ENCODE measurements around the gene LRRC3. TPM values are rescaled to one million over a fixed set of nuclear protein-coding genes. Genes with fewer than 3 reads are reported as not detected.
"Not testable (repeated sequence)": the region's sequence is repeated elsewhere in the genome, so short reads cannot be mapped to it uniquely, and the experiment has no call there.

The LRRC3 gene
- total RNA-seq, 2 experiments from 2014 or later = 2.5 to 2.8 TPM

- Mint-ChIP-seq H3K4me1 (ENCODE audit: low read depth) (no peaks in the 10 kb centered on the region), H3K27me3 (ENCODE audit: low read depth) (no peaks in the 10 kb centered on the region), H3K36me3 (ENCODE audit: low read depth) (no peaks in the 10 kb centered on the region), H3K9me3 (no peaks in the 10 kb centered on the region), H3K27ac (no peak overlapping the region), H3K4me3 (no peak overlapping the region)
- no peak for DNase-seq
- CTCF ChIA-PET = no interaction called here
- intact Hi-C loops (cut with micrococcal nuclease) = no loop called here
Observed at GRCh38 chr21:44467859-44468195, 12.5 kb downstream of the LRRC3 start.

- no peak overlapping the region for H3K4me3 Mint-ChIP-seq
- DNase-seq = no peak
- H3K9me3 Mint-ChIP-seq = no peaks in the 10 kb centered on the region
- no peak overlapping the region for H3K27ac Mint-ChIP-seq
- no peaks in the 10 kb centered on the region for H3K27me3 Mint-ChIP-seq (ENCODE audit: low read depth)
- H3K36me3 Mint-ChIP-seq (ENCODE audit: low read depth) = no peaks in the 10 kb centered on the region
- CTCF ChIA-PET = no interaction called here
- intact Hi-C loops (cut with micrococcal nuclease) = no loop called here
- H3K4me1 Mint-ChIP-seq (ENCODE audit: low read depth) = no peaks in the 10 kb centered on the region
Observed at GRCh38 chr21:44471341-44471740, 16.0 kb downstream of the LRRC3 start.

DNA sequence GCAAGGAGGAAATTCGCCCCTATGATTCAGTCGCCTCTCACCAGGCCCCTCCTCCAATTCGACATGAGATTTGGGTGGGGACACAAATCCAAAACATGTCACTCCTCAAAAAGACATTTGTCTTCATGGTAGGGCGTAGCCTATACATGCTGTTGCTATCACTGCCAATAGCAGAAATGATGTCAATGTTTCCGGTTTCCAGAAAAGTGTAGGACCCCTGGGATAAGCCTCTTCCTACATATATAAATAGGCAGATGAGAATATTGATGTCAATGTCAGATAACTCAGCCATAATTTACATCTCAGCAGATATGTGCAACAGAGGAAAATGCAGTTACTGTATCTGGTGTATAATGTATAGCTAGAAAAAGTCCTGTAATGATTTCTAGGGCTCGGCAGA lies 16.7 kb downstream of the LRRC3 start:
- Mint-ChIP-seq H3K9me3 (no peaks in the 10 kb centered on the region), H3K4me1 (ENCODE audit: low read depth) (no peaks in the 10 kb centered on the region), H3K4me3 (no peak overlapping the region), H3K27ac (no peak overlapping the region), H3K27me3 (ENCODE audit: low read depth) (no peaks in the 10 kb centered on the region), H3K36me3 (ENCODE audit: low read depth) (no peaks in the 10 kb centered on the region)
- intact Hi-C loops (cut with micrococcal nuclease) = no loop called here
- CTCF ChIA-PET = no interaction called here
- no peak for DNase-seq

GRCh38 chr21:44473915-44474555 lies 18.7 kb downstream of the LRRC3 start:
- intact Hi-C loops (cut with micrococcal nuclease) = no loop called here
- Mint-ChIP-seq H3K4me3 (no peak overlapping the region), H3K27ac (no peak overlapping the region), H3K9me3 (no peaks in the 10 kb centered on the region), H3K4me1 (ENCODE audit: low read depth) (no peaks in the 10 kb centered on the region), H3K36me3 (ENCODE audit: low read depth) (no peaks in the 10 kb centered on the region), H3K27me3 (ENCODE audit: low read depth) (no peaks in the 10 kb centered on the region)
- CTCF ChIA-PET = interaction anchor here (1.1 kb wide), 1 partner anchor 18 kb away, joined by 3 read pairs; no protein-coding TSS in a partner anchor
- DNase-seq = no peak

DNA sequence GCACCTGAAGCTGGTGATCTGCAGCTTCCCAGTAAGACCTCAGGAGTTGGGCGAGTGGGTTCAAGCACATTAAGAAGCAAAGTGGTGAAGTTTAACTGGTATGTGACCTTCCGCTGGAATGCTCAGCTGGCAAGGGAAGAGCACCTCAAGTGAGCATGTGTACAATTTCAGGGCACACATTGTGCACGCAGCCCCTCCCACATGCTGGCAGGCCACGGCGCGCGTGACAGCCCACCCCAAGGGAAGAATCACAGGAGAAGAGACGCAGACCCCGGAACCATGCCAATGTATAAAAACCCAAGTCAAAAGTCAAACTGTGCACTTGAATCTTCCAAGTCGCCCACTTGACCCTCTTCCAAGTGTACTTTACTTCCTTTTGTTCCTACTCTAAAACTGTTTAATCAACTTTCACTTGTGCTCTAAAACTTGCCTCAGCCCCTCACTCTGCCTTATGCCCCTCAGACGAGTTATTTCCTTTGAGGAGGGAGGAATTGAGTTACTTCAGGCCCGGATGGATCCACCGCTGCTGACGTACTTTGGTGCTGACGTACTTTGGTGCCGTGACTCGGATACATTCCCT lies 20.0 kb downstream of the LRRC3 start:
- Mint-ChIP-seq H3K4me1 (ENCODE audit: low read depth) (no peaks in the 10 kb centered on the region), H3K4me3 (no peak overlapping the region), H3K9me3 (no peaks in the 10 kb centered on the region), H3K27me3 (ENCODE audit: low read depth) (no peaks in the 10 kb centered on the region), H3K36me3 (ENCODE audit: low read depth) (no peaks in the 10 kb centered on the region), H3K27ac (no peak overlapping the region)
- intact Hi-C loops (cut with micrococcal nuclease) = loop anchor here (5.0 kb wide), 1 partner anchor 178 kb away; no protein-coding TSS in a partner anchor
- CTCF ChIA-PET = no interaction called here
- DNase-seq = no peak

GRCh38 chr21:44477131-44477530 lies 21.8 kb downstream of the LRRC3 start:
- Mint-ChIP-seq H3K27ac (no peak overlapping the region), H3K4me3 (no peak overlapping the region), H3K27me3 (ENCODE audit: low read depth) (no peaks in the 10 kb centered on the region), H3K9me3 (no peaks in the 10 kb centered on the region), H3K4me1 (ENCODE audit: low read depth) (no peaks in the 10 kb centered on the region), H3K36me3 (ENCODE audit: low read depth) (no peaks in the 10 kb centered on the region)
- intact Hi-C loops (cut with micrococcal nuclease) = loop anchor here (5.0 kb wide), 1 partner anchor 180 kb away; no protein-coding TSS in a partner anchor
- DNase-seq = no peak
- CTCF ChIA-PET = no interaction called here

GRCh38 chr21:44477712-44478111 lies 22.4 kb downstream of the LRRC3 start:
- Mint-ChIP-seq H3K27ac (no peak overlapping the region), H3K9me3 (no peaks in the 10 kb centered on the region)

GRCh38 chr21:44478124-44478800 lies 23.0 kb downstream of the LRRC3 start:
- H3K4me3 Mint-ChIP-seq = no peak overlapping the region
- intact Hi-C loops (cut with micrococcal nuclease) = loop anchor here (5.0 kb wide), 1 partner anchor 181 kb away; no protein-coding TSS in a partner anchor
- no peak for DNase-seq
- H3K27me3 Mint-ChIP-seq (ENCODE audit: low read depth) = no peaks in the 10 kb centered on the region
- H3K4me1 Mint-ChIP-seq (ENCODE audit: low read depth) = no peaks in the 10 kb centered on the region
- H3K9me3 Mint-ChIP-seq = no peaks in the 10 kb centered on the region
- CTCF ChIA-PET = no interaction called here
- no peak overlapping the region for H3K27ac Mint-ChIP-seq
- H3K36me3 Mint-ChIP-seq (ENCODE audit: low read depth) = no peaks in the 10 kb centered on the region

More at GRCh38 chr21:44477712-44478111, 22.4 kb downstream of the LRRC3 start:
- no peaks in the 10 kb centered on the region for H3K4me1 Mint-ChIP-seq (ENCODE audit: low read depth)
- no peak for DNase-seq
- no peaks in the 10 kb centered on the region for H3K27me3 Mint-ChIP-seq (ENCODE audit: low read depth)
- H3K36me3 Mint-ChIP-seq (ENCODE audit: low read depth) = no peaks in the 10 kb centered on the region
- intact Hi-C loops (cut with micrococcal nuclease) = loop anchor here (5.0 kb wide), 1 partner anchor 180 kb away; no protein-coding TSS in a partner anchor
- H3K4me3 Mint-ChIP-seq = no peak overlapping the region
- CTCF ChIA-PET = no interaction called here

- H3K27ac Mint-ChIP-seq = no peak overlapping the region
- CTCF ChIA-PET = interaction anchor here (1.4 kb wide), 1 partner anchor 11 kb away, joined by 4 read pairs; no protein-coding TSS in a partner anchor
- H3K36me3 Mint-ChIP-seq (ENCODE audit: low read depth) = no peaks in the 10 kb centered on the region
- H3K9me3 Mint-ChIP-seq = no peaks in the 10 kb centered on the region
- no peaks in the 10 kb centered on the region for H3K4me1 Mint-ChIP-seq (ENCODE audit: low read depth)
- H3K27me3 Mint-ChIP-seq (ENCODE audit: low read depth) = no peaks in the 10 kb centered on the region
- no peak for DNase-seq
- H3K4me3 Mint-ChIP-seq = no peak overlapping the region
- intact Hi-C loops (cut with micrococcal nuclease) = loop anchor here (5.0 kb wide), 1 partner anchor 181 kb away; no protein-coding TSS in a partner anchor
Observed at GRCh38 chr21:44478801-44479167, 23.5 kb downstream of the LRRC3 start.

DNA sequence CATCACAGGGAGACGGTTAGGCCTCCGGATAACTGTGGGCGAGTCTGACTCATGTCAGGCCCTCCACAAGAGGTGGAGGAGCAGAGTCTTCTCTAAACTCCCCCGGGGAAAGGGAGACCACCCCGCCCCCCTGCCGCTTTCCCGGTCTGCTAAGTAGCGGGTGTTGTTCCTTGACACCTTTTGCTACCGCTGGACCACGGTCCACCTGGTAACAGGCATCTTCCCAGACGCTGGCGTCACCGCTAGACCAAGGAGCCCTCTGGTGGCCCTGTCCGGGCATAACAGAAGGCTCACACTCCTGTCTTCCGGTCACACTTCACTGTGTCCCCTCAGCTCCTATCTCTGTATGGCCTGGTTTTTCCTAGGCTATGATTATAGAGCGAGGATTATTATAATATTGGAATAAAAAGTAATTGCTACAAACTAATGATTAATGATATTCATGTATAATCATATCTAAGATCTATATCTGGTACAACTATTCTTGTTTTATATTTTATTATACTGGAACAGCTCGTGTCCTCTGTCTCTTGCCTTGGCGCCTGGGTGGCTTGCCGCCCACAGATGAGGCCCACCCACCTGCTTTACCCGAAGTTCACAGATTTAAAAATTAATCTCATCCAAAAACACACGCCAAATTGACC lies 24.4 kb downstream of the LRRC3 start:
- CTCF ChIA-PET = interaction anchor here (0.6 to 1.9 kb wide), 5 partner anchors 10 to 104 kb away, joined by 3 to 6 read pairs (median 4); no protein-coding TSS in a partner anchor
- not testable (repeated sequence) for H3K27ac Mint-ChIP-seq

GRCh38 chr21:44480200-44481053 lies 25.1 kb downstream of the LRRC3 start:
- H3K27ac Mint-ChIP-seq = no peak overlapping the region
- H3K4me3 Mint-ChIP-seq = no peak overlapping the region
- intact Hi-C loops (cut with micrococcal nuclease) = loop anchor here (10.0 kb wide), 1 partner anchor 146 kb away; the partner anchor contains the start of gene CFAP410
- H3K4me1 Mint-ChIP-seq (ENCODE audit: low read depth) = peaks cover 2% of the 10 kb centered on the region
- no peaks in the 10 kb centered on the region for H3K9me3 Mint-ChIP-seq
- CTCF ChIA-PET = interaction anchor here (0.6 to 1.9 kb wide), 5 partner anchors 10 to 105 kb away, joined by 3 to 6 read pairs (median 4); no protein-coding TSS in a partner anchor
- no peak for DNase-seq
- H3K36me3 Mint-ChIP-seq (ENCODE audit: low read depth) = no peaks in the 10 kb centered on the region
- no peaks in the 10 kb centered on the region for H3K27me3 Mint-ChIP-seq (ENCODE audit: low read depth)

More for the DNA sequence above, 24.4 kb downstream of the LRRC3 start:
- H3K36me3 Mint-ChIP-seq (ENCODE audit: low read depth); H3K9me3 Mint-ChIP-seq; H3K27me3 Mint-ChIP-seq (ENCODE audit: low read depth); H3K4me1 Mint-ChIP-seq (ENCODE audit: low read depth); H3K4me3 Mint-ChIP-seq: not testable (repeated sequence)
- DNase-seq = peak; percentile 64
- intact Hi-C loops (cut with micrococcal nuclease) = loop anchor here (5.0 to 10.0 kb wide), 2 partner anchors 145 to 182 kb away; partner anchors contain the start of gene CFAP410
